Hair follicle dermal papilla cell (primary cell): Measurements from ENCODE around the gene TMEM38A. TPM values are rescaled to one million over a fixed set of nuclear protein-coding genes. Genes with fewer than 3 reads are reported as not detected.

Experiments used
- small RNA-seq: library from RNA; depleted of rRNA; stranded (forward); fragments of <200 nt; gene quantifications from one replicate; pipeline ENCODE3, GENCODE V24; 2012
- total RNA-seq: library from RNA; depleted of rRNA; stranded (reverse); fragments of >200 nt; gene quantifications from 2 replicates; pipeline ENCODE4 v1.2.3, GENCODE V29; 2012

TMEM38A gene, protein sequence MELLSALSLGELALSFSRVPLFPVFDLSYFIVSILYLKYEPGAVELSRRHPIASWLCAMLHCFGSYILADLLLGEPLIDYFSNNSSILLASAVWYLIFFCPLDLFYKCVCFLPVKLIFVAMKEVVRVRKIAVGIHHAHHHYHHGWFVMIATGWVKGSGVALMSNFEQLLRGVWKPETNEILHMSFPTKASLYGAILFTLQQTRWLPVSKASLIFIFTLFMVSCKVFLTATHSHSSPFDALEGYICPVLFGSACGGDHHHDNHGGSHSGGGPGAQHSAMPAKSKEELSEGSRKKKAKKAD
- 0.97 and 1.3 TPM in 2 replicates for total RNA-seq

DNA sequence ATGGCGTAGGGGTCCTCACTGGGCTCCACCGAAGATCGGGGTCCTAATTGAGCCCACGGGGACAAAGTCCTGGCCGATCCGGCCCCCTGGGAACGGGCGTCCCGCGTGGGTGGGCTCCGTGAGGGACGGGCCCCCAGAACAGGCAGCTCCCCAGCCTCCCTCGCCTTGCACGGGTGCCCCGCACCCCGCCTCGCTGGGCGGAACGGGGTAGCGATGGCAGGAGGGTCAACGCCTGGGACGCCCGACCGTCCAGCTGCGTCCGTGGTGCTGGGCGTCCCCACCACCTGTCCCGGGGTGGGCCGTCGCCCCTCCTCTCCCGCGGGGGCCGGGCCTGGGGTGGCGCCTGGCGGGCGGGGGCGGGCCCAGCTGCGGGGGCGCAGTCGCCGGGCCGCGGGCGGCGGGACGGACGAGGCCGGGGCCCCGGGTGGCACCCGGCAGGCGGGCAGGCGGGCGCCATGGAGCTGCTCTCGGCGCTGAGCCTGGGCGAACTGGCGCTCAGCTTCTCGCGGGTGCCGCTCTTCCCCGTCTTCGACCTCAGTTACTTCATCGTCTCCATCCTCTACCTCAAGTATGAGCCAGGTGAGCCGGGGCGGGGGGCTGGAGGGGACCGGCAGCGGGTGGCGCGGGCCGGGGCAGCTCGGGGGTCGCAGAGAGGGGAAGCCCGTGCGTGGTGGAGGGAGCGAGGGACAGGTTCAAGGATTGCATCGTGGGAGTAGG, at the start of gene TMEM38A:
Gene TMEM38A, plus strand, starts transcription at position 377 of the 717 bp plus-strand sequence. Its CDS starts 79 bp downstream, at position 456.

GRCh38 chr19:16628183-16628983, 32.6 kb upstream of the TMEM38A start, which contains the start of gene MED26:
Gene MED26 (minus strand): TSS chr19:16628204. CDS start chr19:16627943, 261 bp downstream.

DNA sequence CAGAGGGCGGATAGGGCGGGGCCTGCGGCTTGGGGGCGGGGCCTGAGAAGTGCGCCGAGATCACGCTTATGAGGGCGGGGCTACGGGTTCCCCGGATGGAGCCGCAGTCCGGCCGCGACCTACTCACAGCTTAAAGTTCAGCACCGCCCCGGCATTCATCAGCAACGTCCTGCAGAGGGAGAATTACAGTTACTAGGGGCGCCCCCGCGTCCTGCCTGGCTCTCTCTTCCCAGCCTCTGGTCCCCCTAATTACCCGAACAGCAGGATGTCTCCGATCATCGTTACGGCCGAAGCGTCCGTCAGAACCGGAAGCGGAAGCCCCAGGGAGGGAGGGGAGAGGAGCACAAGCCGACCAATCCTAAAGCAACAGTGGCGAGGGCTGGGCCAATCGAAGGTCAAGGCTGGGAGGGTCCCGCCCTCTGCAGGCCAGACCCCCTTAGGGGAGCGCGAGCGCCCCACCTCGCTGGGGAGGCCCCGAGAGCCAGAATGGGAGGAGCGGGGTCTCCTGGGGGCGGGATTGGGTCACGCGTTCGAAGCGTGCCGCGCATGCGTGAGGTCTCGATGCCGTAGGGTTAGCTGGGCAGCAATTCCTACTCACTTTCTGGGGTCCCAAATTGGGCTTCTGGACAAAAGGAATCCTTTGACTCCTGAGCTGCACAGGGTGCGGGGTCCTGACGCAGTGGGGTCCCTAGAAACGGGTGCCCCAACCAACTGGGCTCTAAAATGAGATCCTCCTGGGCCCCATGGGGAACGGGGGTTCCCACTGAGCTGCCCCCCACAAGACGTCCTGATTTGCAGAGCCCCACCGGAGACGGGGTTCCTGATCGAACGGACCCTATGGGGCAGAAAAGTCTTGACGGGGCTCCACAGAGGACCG, 869 bp upstream of the TMEM38A start, which contains the start of gene SMIM7:
Gene SMIM7, minus strand, starts transcription at position 313 of the 877 bp plus-strand sequence. Its CDS starts 34 bp downstream, at position 279.

Small RNA genes lying within 50 kb of the gene (small RNA-seq; reads per million reads assigned to genes)
- not detected for gene AC008737.2

Other genes starting within 250 kb of the TMEM38A start
- gene EPS15L1, start 189.2 kb upstream of the TMEM38A start, total RNA-seq: 11.4 and 13.4 TPM in 2 replicates
- not detected in 2 replicates for gene CALR3, start 165.0 kb upstream of the TMEM38A start, total RNA-seq
- gene C19orf44, start 164.7 kb upstream of the TMEM38A start, total RNA-seq: 4.4 TPM in 2 replicates
- gene CHERP, start 118.7 kb upstream of the TMEM38A start, total RNA-seq: 6.6 and 8.0 TPM in 2 replicates
- 34.7 and 45.4 TPM in 2 replicates for gene SLC35E1, start 88.7 kb upstream of the TMEM38A start, total RNA-seq
- gene MED26, start 32.9 kb upstream of the TMEM38A start, total RNA-seq: 10.1 and 11.4 TPM in 2 replicates
- 51.4 and 64.1 TPM in 2 replicates for gene SMIM7, start 995 bp upstream of the TMEM38A start, total RNA-seq
- not detected in 2 replicates for gene NWD1, start 58.7 kb downstream of the TMEM38A start, total RNA-seq
- gene SIN3B, start 168.3 kb downstream of the TMEM38A start, total RNA-seq: 31.1 and 44.6 TPM in 2 replicates
- 0.12 TPM in 1 of 2 replicates, not detected in the other for gene F2RL3, start 227.9 kb downstream of the TMEM38A start, total RNA-seq